ENCODE results near the gene SDR39U1. TPM values are rescaled to one million over a fixed set of nuclear protein-coding genes. Genes with fewer than 3 reads are reported as not detected.

The SDR39U1 gene
- polyA plus RNA-seq, 1 donor: 55.4 TPM

GRCh38 chr14:24430682-24431568 is 11.7 kb downstream of the SDR39U1 start:
- no peak for DNase-seq

- DNase-seq: peak; percentile 69
These were observed 12.4 kb downstream of the SDR39U1 start for GRCh38 chr14:24430143-24430681.

- DNase-seq: peak; percentile 88
These were observed 13.0 kb downstream of the SDR39U1 start, which contains the start of the genes CBLN3 and KHNYN for GRCh38 chr14:24429395-24430142. Gene CBLN3, minus strand, starts transcription at chr14:24429668. Its CDS starts 614 bp downstream, at chr14:24429054. Gene KHNYN, plus strand, starts transcription at chr14:24429954. Its CDS starts 777 bp downstream, at chr14:24430731.

- no peak for DNase-seq
These were observed 13.8 kb downstream of the SDR39U1 start for GRCh38 chr14:24428628-24429394.

GRCh38 chr14:24427537-24428508 is 14.8 kb downstream of the SDR39U1 start:
- DNase-seq: no peak

GRCh38 chr14:24426912-24427536 is 15.6 kb downstream of the SDR39U1 start:
- DNase-seq: no peak

- no peak for DNase-seq
These were observed 16.2 kb downstream of the SDR39U1 start for GRCh38 chr14:24426150-24426911.

GRCh38 chr14:24425704-24426103 is 16.9 kb downstream of the SDR39U1 start:
- no peak for DNase-seq

GRCh38 chr14:24422694-24423601 is 19.6 kb downstream of the SDR39U1 start:
- no peak for DNase-seq

GRCh38 chr14:24422261-24422660 is 20.3 kb downstream of the SDR39U1 start:
- DNase-seq: no peak

- DNase-seq: no peak
These were observed 24.1 kb downstream of the SDR39U1 start for GRCh38 chr14:24418492-24418873.

GRCh38 chr14:24417832-24418491 is 24.6 kb downstream of the SDR39U1 start:
- DNase-seq: no peak

- no peak for DNase-seq
These were observed 25.5 kb downstream of the SDR39U1 start for GRCh38 chr14:24416932-24417619.

GRCh38 chr14:24416254-24416931 is 26.2 kb downstream of the SDR39U1 start:
- no peak for DNase-seq

- no peak for DNase-seq
These were observed 26.9 kb downstream of the SDR39U1 start for GRCh38 chr14:24415421-24416253.

All from left kidney (tissue), 2 donors.